Measurements from ENCODE around the gene TRIM31. TPM values are rescaled to one million over a fixed set of nuclear protein-coding genes. Genes with fewer than 3 reads are reported as not detected.

TRIM31 gene
- total RNA-seq, 2 experiments from 2014 or later: not detected

DNA sequence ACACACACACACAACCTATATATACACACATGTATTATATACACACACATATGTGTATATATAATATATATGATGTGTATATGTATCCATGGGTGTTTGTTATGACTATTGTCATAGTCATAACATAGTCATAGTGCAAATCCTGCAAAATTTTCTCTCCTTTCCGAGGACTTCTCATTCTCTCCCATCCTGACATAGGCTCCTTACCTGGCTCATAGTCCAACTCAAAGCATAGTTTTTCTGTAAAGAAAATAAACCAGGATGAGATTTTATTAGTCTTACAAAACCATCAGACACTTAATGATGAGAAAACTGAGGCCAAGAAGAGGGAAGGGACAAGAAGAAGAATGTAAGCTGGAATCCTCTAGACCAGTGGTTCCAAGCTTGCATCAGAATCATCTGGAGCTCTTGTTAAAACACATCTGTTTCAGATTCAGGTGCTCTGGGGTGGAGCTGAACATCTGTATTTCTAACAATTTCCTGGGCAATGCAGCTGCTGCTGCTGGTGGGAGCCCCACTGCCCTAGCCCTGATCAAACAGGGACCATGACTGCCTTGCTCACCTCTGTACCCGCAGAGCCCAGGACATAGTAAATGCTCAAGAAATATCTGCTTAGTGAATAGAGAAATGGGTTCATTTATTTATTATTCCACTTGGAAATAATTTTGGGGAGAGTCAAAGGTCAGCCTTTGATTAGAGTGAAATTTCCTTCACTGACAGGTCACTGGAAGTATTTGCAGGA is 42.8 kb upstream of the TRIM31 start:
- Mint-ChIP-seq H3K27me3 (peaks cover 26% of the 10 kb centered on the region), H3K9me3 (no peaks in the 10 kb centered on the region), H3K4me3 (no peak overlapping the region), H3K36me3 (ENCODE audit: low read depth) (no peaks in the 10 kb centered on the region), H3K27ac (no peak overlapping the region), H3K4me1 (ENCODE audit: low read depth) (peaks cover 12% of the 10 kb centered on the region)
- ChIA-PET POLR2A (interaction anchor here (1.0 kb wide), 1 partner anchor 58 kb away, joined by 3 read pairs; the partner anchor contains the start of gene TRIM26), CTCF (interaction anchor here (2.0 kb wide), 1 partner anchor 24 kb away, joined by 12 read pairs; no protein-coding TSS in a partner anchor)
- DNase-seq: no peak
- no peak for ATAC-seq
- TF ChIP-seq, protein P1, sequence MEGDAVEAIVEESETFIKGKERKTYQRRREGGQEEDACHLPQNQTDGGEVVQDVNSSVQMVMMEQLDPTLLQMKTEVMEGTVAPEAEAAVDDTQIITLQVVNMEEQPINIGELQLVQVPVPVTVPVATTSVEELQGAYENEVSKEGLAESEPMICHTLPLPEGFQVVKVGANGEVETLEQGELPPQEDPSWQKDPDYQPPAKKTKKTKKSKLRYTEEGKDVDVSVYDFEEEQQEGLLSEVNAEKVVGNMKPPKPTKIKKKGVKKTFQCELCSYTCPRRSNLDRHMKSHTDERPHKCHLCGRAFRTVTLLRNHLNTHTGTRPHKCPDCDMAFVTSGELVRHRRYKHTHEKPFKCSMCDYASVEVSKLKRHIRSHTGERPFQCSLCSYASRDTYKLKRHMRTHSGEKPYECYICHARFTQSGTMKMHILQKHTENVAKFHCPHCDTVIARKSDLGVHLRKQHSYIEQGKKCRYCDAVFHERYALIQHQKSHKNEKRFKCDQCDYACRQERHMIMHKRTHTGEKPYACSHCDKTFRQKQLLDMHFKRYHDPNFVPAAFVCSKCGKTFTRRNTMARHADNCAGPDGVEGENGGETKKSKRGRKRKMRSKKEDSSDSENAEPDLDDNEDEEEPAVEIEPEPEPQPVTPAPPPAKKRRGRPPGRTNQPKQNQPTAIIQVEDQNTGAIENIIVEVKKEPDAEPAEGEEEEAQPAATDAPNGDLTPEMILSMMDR (IDR thresholded peaks at IDR 0.05): no peak
- intact Hi-C loops (cut with micrococcal nuclease): no loop called here

DNA sequence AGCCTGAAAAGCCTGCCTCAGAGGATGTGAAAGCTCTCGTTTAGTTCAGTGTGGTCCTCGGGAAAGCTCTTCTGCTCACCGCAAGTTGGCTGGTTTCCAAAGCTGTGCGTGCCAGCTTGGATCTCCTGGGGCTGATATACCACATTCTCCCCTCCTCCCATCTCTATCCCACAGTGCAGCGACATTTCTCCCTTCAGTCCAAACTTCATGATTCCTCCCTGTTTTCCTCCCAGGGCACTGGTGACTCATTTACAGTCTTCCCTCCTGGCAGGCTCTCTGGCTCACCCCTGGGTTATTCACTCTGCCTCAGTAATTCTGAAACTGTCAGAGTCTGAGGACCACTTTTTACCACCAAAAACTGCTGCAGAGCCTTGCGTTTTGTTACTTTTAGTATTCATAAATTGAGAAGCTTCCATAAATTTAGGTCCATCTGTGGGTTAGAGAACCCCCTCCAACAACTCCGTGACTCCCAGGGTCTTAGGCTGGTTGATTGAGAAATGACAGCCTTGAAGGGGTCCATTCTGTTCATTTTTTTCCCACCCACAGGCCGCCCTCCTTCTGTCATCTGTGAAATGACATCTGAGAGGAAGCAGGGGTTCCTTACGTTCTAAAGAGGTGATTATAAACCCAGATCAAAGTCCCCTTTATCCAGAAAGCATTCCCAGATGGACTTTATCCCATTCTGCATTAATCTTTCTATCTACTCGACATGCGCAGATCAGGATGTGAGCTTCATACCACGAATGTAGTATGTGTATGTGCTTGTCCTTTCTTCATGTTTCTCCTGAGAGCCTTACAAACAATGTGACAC is 42.0 kb upstream of the TRIM31 start:
- ATAC-seq: no peak
- Mint-ChIP-seq H3K4me3 (no peak overlapping the region), H3K4me1 (ENCODE audit: low read depth) (peaks cover 12% of the 10 kb centered on the region), H3K9me3 (no peaks in the 10 kb centered on the region), H3K36me3 (ENCODE audit: low read depth) (no peaks in the 10 kb centered on the region), H3K27me3 (peaks cover 29% of the 10 kb centered on the region), H3K27ac (no peak overlapping the region)
- TF ChIP-seq, protein P1 (IDR thresholded peaks at IDR 0.05): no peak
- POLR2A ChIA-PET: interaction anchor here (1.0 kb wide), 1 partner anchor 59 kb away, joined by 3 read pairs; the partner anchor contains the start of gene TRIM26
- CTCF ChIA-PET: interaction anchor here (0.8 to 2.0 kb wide), 2 partner anchors 15 to 24 kb away, joined by 3 to 12 read pairs; no protein-coding TSS in a partner anchor
- intact Hi-C loops (cut with micrococcal nuclease): no loop called here
- no peak for DNase-seq

DNA sequence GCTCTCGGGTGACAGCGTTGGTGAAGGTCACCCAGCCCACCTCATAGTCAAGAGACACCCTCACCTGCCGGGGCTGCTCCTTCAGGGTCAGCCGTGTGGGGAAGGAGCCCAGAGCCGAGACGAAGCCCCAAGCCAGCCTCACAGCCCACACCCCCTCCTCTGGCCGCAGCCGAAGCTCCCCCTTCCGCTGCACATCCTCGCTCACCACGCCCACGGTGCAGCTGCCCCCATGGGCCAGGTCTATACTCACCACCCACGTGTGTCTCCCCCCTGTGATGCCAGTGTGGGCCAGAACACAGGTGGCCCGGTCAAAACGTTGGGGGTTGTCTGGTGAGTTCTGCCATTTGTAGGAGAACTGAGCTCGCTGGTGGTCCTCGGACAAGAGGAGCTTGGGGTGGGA is 41.2 kb upstream of the TRIM31 start:
- Mint-ChIP-seq H3K4me1 (ENCODE audit: low read depth) (peaks cover 12% of the 10 kb centered on the region), H3K4me3 (no peak overlapping the region), H3K9me3 (no peaks in the 10 kb centered on the region), H3K27me3 (peaks cover 24% of the 10 kb centered on the region), H3K27ac (no peak overlapping the region), H3K36me3 (ENCODE audit: low read depth) (no peaks in the 10 kb centered on the region)
- CTCF ChIA-PET: interaction anchor here (0.8 to 2.0 kb wide), 2 partner anchors 16 to 23 kb away, joined by 3 to 12 read pairs; no protein-coding TSS in a partner anchor
- DNase-seq (no peak), ATAC-seq (no peak)
- POLR2A ChIA-PET: no interaction called here
- TF ChIP-seq, protein P1 (IDR thresholded peaks at IDR 0.05): no peak
- intact Hi-C loops (cut with micrococcal nuclease): no loop called here

DNA sequence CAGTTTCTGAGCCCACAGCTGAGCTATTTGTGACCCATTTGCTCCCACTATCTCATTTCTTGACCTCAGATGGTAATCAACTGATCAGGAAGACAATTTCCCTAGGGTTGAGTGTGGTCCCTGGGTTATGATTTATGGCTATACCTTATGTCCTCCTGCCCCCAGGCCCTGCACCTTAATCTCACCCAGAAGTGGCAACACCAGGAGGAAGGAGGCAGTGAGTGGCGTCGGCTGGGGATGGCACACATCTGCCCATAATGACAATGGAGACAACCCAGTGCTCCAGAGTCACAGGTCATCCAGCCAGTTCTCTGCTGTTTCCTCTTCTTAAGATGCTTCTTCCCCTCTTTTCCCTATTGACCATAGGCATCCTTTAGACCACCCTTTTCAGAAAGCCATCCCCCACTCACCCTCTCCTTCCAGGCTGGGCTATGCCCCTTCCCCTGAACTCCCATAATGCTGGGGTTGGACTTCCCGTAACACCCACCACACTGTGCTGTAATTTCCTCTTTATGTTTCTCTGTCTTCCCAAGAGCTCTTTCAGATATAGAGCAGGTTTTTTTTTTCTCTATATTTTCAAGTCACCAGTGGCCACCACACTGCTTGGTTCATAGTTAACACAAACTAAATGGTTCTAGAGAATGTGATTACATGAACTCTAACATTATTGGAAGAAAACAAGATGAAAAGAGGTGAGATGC is 40.2 kb upstream of the TRIM31 start:
- DNase-seq (no peak), ATAC-seq (no peak)
- Mint-ChIP-seq H3K27ac (no peak overlapping the region), H3K36me3 (ENCODE audit: low read depth) (no peaks in the 10 kb centered on the region), H3K9me3 (no peaks in the 10 kb centered on the region), H3K27me3 (peaks cover 28% of the 10 kb centered on the region), H3K4me3 (no peak overlapping the region), H3K4me1 (ENCODE audit: low read depth) (peaks cover 6% of the 10 kb centered on the region)
- intact Hi-C loops (cut with micrococcal nuclease): no loop called here
- POLR2A ChIA-PET: no interaction called here
- CTCF ChIA-PET: no interaction called here
- TF ChIP-seq, protein P1 (IDR thresholded peaks at IDR 0.05): no peak

Data from activated CD8-positive, alpha-beta T cell treated with anti-CD3 and anti-CD28 coated beads for 36 hours (primary cell).